Measurements from ENCODE around the gene RASAL2. TPM values are rescaled to one million over a fixed set of nuclear protein-coding genes. Genes with fewer than 3 reads are reported as not detected.

RASAL2 gene
- total RNA-seq, 3 donors from 2014 or later = 28.5 to 41.0 (median 40.5) TPM

DNA sequence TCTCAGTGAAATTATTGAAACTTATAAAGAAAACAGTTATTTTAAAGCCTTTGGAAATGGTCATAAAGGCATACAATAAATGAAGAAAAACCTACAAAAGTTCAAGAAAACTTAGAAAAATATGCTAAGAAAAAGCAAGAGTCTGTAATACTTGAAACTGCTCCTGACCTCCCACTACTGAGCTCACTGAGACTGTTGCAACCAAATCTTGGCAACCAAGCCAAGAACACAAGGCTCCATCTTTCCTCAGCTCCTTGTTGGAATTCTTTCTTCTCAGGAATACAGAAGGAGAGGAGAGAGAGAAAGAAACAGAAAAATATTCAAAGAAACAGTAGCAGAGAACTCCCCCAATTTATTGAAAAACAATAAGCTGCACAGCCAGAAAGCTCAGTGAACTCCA is 160.5 kb downstream of the RASAL2 start:
- Histone ChIP-seq H3K4me1 (no peaks in the 10 kb centered on the region), H3K27ac (no peak overlapping the region), H3K9me3 (peaks cover 0 to 12% of the 10 kb centered on the region in 2 donors), H3K4me3 (no peak overlapping the region), H3K27me3 (no peaks in the 10 kb centered on the region), H3K36me3 (no peaks in the 10 kb centered on the region)
- TF ChIP-seq POLR2AphosphoS5 (IDR thresholded peaks at IDR 0.05) (no peak), POLR2A (IDR thresholded peaks at IDR 0.05) (no peak)
- TF ChIP-seq, protein P1, sequence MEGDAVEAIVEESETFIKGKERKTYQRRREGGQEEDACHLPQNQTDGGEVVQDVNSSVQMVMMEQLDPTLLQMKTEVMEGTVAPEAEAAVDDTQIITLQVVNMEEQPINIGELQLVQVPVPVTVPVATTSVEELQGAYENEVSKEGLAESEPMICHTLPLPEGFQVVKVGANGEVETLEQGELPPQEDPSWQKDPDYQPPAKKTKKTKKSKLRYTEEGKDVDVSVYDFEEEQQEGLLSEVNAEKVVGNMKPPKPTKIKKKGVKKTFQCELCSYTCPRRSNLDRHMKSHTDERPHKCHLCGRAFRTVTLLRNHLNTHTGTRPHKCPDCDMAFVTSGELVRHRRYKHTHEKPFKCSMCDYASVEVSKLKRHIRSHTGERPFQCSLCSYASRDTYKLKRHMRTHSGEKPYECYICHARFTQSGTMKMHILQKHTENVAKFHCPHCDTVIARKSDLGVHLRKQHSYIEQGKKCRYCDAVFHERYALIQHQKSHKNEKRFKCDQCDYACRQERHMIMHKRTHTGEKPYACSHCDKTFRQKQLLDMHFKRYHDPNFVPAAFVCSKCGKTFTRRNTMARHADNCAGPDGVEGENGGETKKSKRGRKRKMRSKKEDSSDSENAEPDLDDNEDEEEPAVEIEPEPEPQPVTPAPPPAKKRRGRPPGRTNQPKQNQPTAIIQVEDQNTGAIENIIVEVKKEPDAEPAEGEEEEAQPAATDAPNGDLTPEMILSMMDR (IDR thresholded peaks at IDR 0.05) = no peak
- intact Hi-C loops (cut with DNase I; ENCODE audit: low total_unique reads) = no loop called here
- no peak for DNase-seq (ENCODE audit: low spot score in 2 of 2)

- H3K36me3 ChIP-seq = no peaks in the 10 kb centered on the region
- TF ChIP-seq POLR2A (IDR thresholded peaks at IDR 0.05) (no peak), POLR2AphosphoS5 (IDR thresholded peaks at IDR 0.05) (no peak)
- TF ChIP-seq, protein P1 (IDR thresholded peaks at IDR 0.05) = no peak
- no peak overlapping the region for H3K27ac ChIP-seq
- no peak overlapping the region for H3K4me3 ChIP-seq
- H3K27me3 ChIP-seq = no peaks in the 10 kb centered on the region
- H3K4me1 ChIP-seq = no peaks in the 10 kb centered on the region
- no peak for DNase-seq (ENCODE audit: low spot score in 2 of 2)
- H3K9me3 ChIP-seq = peaks cover 0 to 12% of the 10 kb centered on the region in 2 donors
- intact Hi-C loops (cut with DNase I; ENCODE audit: low total_unique reads) = no loop called here
Measured at GRCh38 chr1:178258536-178258935, 164.6 kb downstream of the RASAL2 start.

- Histone ChIP-seq H3K4me1 (no peaks in the 10 kb centered on the region), H3K4me3 (no peak overlapping the region), H3K36me3 (no peaks in the 10 kb centered on the region), H3K27me3 (no peaks in the 10 kb centered on the region), H3K27ac (no peak overlapping the region), H3K9me3 (no peaks in the 10 kb centered on the region)
- intact Hi-C loops (cut with DNase I; ENCODE audit: low total_unique reads) = no loop called here
- TF ChIP-seq POLR2AphosphoS5 (IDR thresholded peaks at IDR 0.05) (no peak), POLR2A (IDR thresholded peaks at IDR 0.05) (no peak)
- TF ChIP-seq, protein P1 (IDR thresholded peaks at IDR 0.05) = no peak
- no peak for DNase-seq (ENCODE audit: low spot score in 2 of 2)
Measured at GRCh38 chr1:178262120-178262500, 168.2 kb downstream of the RASAL2 start.

DNA sequence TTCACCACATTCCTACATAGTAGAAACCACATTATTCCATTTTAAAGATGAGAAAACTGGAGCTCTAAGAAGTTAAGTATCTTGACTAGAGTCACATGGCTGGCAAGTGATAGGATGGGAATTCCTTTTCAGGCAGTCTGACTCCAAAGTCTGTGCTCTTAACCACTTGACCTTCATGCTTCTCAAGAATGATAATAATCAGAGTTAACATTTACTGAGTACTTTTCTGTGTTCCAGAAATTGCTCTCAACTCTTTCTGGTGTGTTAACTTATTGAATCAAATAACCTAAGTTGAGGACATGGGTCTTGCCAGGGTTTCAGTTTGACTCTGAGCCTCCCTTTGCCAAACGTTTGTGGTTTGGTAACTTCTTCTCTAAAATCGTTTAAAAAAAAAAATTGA is 169.4 kb downstream of the RASAL2 start:
- TF ChIP-seq, protein P1 (IDR thresholded peaks at IDR 0.05) = no peak
- no peak for TF ChIP-seq POLR2AphosphoS5 (IDR thresholded peaks at IDR 0.05)
- TF ChIP-seq POLR2A (IDR thresholded peaks at IDR 0.05) = no peak
- no peak for DNase-seq (ENCODE audit: low spot score in 2 of 2)
- Histone ChIP-seq H3K9me3 (no peaks in the 10 kb centered on the region), H3K27ac (no peak overlapping the region), H3K4me1 (no peaks in the 10 kb centered on the region), H3K4me3 (no peak overlapping the region), H3K36me3 (no peaks in the 10 kb centered on the region), H3K27me3 (no peaks in the 10 kb centered on the region)
- intact Hi-C loops (cut with DNase I; ENCODE audit: low total_unique reads) = no loop called here

DNA sequence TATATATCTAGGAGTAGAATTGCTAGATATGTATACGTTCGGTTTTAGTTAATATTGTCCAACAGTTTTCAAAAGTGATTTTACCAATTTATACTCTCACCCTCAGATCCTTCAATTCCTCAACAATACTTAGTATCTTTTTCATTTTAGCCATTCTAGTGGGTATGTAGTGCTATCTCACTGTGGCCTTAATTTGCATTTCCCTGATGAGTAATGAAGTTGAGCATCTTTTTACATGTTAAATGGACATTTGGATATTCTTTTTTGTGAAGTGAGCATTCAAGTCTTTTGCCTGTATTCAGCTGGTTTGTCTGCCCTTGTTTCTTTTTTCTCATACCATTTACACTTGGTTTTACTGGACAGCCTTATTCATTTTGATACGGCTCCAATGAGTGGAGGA is 172.2 kb downstream of the RASAL2 start:
- Histone ChIP-seq H3K36me3 (no peaks in the 10 kb centered on the region), H3K9me3 (no peaks in the 10 kb centered on the region), H3K27me3 (no peaks in the 10 kb centered on the region), H3K4me1 (no peaks in the 10 kb centered on the region), H3K27ac (no peak overlapping the region), H3K4me3 (no peak overlapping the region)
- intact Hi-C loops (cut with DNase I; ENCODE audit: low total_unique reads) = no loop called here
- no peak for TF ChIP-seq POLR2A (IDR thresholded peaks at IDR 0.05)
- TF ChIP-seq, protein P1 (IDR thresholded peaks at IDR 0.05) = no peak
- TF ChIP-seq POLR2AphosphoS5 (IDR thresholded peaks at IDR 0.05) = no peak
- DNase-seq (ENCODE audit: low spot score in 2 of 2) = no peak
